GM12865 (cell line): ENCODE data around the gene CATSPER4.
A peak's percentile ranks its signal among the peaks of the same experiment; 100 is the strongest.

Experiments
- DNase-seq: peaks from one replicate; pipeline ENCODE4 v3.0.0; 2010; ENCODE audit warnings: low read depth
- H3K4me3 ChIP-seq: 2 replicates; pipeline ENCODE4 v1.5.1; 2011; ENCODE audit warnings: mild to moderate bottlenecking, low read depth, low read length, control low read depth
- TF ChIP-seq, protein P1 (sequence below): IDR thresholded peaks from 2 replicates; pipeline ENCODE4 v1.5.1; 2011; ENCODE audit warnings: low read length, control low read depth, low read depth, inconsistent platforms; ENCODE audit not compliant: insufficient read depth; ENCODE audit errors: missing control alignments

CATSPER4 gene

DNA sequence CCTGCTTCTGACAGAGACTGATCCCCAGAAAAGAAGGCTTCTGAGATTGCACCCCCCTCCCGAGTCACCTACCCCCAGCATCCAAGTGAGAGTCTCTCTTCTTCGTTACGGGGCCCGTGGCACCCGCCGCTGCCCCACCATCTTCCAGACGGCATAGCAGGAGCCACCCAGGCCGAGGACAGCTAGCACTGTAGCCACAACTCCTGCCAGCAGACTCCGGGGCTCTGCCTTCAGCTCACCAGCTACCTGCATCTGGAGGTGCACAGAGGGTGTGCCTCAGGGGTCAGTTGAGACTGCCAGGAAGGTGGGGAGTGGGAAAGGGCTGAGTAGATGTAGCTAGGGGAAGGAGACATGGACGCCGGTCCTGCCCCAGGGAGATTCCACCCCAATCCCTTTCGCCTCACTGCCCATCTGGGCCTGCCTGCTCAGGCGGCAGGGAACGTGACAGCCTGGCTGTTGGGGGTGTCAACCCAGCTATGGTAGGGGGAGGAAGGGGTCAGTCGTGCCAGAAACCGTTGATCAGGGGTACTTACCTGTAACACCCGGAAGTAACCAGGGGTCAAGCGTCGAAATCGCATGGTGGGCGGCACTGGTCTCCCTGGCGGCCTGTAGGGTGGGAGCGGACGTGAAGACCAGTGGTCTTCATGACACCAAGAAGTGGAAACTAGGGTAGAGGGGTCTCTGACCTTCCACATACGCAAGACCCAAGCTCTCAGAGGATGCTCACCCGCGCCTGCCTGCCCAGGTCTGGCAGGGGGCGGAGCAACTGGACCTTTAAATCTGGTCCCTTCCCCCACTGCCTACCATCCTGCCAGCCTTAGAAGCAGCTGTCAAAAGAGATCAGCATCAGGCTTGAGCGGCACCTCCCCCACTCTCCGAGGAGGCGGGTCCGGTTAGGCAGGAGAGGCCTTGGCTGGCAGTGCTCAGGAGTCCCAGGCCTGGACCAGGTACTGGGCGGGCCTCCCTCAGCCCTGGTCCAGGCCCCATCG is 19.0 kb upstream of the CATSPER4 start, which contains the start of gene ZNF593OS:
ZNF593OS (minus strand) TSS at position 749 of the 989 bp plus-strand sequence; CDS start at position 578, 171 bp downstream.
- H3K4me3 ChIP-seq, result peak within 1 kb of the TSS; percentile 87
- TF ChIP-seq, protein P1, sequence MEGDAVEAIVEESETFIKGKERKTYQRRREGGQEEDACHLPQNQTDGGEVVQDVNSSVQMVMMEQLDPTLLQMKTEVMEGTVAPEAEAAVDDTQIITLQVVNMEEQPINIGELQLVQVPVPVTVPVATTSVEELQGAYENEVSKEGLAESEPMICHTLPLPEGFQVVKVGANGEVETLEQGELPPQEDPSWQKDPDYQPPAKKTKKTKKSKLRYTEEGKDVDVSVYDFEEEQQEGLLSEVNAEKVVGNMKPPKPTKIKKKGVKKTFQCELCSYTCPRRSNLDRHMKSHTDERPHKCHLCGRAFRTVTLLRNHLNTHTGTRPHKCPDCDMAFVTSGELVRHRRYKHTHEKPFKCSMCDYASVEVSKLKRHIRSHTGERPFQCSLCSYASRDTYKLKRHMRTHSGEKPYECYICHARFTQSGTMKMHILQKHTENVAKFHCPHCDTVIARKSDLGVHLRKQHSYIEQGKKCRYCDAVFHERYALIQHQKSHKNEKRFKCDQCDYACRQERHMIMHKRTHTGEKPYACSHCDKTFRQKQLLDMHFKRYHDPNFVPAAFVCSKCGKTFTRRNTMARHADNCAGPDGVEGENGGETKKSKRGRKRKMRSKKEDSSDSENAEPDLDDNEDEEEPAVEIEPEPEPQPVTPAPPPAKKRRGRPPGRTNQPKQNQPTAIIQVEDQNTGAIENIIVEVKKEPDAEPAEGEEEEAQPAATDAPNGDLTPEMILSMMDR, result no peak
- DNase-seq, result no peak

DNA sequence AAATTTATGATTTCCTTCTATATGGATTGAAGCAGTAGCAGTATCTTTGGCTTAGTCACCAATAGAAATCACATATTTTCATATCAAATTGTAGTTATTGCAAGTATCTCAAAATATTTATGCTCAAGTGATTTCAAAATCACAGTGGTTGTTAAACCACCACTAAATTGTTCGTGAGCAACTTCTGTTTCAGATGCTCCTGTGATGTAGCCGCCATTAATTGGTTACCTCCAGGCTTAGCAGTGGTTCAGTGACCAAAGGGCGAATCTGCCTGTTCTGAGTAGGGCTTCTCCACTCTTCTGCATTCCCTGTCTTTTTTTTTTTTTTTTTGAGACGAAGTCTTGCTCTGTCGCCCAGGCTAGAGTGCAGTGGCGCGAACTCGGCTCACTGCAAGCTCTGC is 15.1 kb upstream of the CATSPER4 start:
- TF ChIP-seq, protein P1, result no peak
- DNase-seq, result no peak
- no peak overlapping the region for H3K4me3 ChIP-seq

DNA sequence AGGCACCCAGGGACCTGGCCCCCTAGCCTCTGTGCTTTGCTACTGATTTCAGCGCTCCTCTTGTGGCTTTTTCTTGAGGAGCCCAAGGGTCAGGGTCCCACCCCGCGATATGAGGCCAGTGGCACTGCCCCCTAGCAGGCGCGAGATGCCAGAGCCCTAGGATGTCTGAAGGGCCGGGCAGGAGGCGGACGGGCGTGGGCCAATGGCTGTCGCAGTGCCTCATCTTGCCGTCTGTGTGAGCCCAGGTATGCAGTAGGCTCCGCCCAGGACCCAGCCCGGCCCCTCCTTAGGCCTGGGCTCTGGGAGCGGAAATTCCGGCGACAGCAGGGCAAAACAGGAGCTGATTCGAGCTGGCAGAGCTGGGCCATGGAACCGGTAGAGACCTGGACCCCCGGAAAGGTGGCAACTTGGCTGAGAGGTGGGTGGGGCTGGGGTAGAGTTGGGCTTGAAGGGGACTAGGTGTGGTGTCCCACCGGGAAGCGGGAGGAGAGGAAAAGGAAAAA is 13.2 kb upstream of the CATSPER4 start, which contains the start of gene CNKSR1:
CNKSR1 (plus strand) TSS at position 310 of the 503 bp plus-strand sequence; CDS start at position 367, 57 bp downstream.
- DNase-seq, result no peak
- no peak within 1 kb of the TSS for H3K4me3 ChIP-seq
- TF ChIP-seq, protein P1, result no peak

DNA sequence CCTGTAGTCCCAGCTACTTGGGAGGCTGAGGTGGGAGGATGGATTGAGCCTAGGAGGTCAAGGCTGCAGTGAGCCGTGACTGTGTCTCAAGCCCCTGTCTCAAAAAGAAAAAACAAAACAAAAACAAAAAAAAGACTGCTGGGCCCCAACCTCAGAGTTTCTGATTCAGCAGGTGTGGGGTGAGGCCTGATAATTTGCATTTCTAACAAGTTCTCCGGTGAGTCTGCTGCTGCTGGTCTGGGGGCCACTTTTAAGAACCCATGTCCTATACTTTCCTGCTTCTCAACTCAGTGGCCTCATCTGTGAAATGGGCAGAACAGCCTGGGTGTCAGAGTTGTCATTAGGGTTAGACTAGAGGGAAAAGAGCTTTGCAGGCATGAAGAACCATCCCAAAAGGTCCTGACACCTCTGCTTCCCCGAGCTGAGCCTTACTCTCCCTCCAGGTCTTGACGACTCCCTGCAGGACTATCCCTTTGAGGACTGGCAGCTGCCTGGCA is 10.3 kb upstream of the CATSPER4 start:
- TF ChIP-seq, protein P1, result no peak

DNA sequence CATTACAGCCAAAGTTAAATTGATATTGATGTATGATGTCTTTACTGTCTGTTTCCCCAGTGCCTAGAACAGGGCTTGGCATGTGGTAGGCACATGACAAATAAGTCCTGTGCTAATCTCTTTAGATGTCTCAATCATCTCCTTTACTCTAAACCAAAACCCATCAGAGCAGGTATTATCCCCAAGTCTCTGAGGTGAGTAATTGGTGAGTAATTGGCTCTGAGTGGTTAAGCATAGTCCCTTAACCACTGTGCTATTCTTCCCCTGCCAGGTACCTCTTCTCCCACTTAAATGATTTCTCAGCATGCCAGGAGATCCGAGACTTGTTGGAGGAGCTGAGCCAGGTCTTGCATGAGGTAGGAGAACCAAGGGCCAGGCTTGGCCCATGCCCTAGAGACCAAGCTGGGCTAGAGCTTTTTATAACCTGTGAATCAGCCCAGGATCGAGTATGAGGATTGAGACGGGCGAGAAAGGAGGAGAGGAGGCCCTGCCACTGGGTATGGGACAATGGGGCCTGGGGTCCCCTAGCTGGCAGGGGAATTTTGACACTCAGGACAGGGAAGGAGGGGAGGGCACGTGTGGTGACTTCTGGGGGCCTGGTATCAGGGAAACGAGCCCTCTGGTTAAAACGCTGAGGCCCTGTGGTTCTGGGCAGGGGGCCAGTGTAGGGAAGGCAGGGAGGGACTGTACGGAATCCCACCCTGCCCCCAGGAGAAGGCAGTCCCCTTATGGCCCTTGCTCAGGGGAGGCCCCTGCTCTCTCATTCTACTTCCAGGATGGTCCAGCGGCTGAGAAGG is 8.6 kb upstream of the CATSPER4 start:
- TF ChIP-seq, protein P1, result no peak
- DNase-seq, result no peak
- no peak overlapping the region for H3K4me3 ChIP-seq

More for the DNA sequence above, 10.3 kb upstream of the CATSPER4 start:
- H3K4me3 ChIP-seq, result no peak overlapping the region
- DNase-seq, result peak; percentile 47

DNA sequence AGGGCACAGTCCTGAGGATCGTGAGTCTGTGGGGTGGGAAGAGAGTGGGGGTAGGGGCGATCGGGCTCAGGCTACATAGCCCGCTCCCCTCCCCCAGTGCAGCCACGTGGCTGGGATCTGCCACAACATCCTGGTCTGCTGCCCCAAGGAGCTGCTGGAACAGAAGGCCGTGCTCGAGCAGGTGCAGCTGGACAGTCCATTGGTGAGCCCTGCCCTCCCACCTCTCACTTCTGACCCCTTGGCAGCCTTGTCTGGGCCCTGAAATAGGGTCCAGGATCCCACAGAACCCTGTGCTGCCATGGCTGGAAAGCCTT is 8.1 kb upstream of the CATSPER4 start:
- H3K4me3 ChIP-seq, result no peak overlapping the region
- TF ChIP-seq, protein P1, result no peak
- DNase-seq, result no peak
